IMR-90 (cell line): ENCODE measurements around the gene SPAST. TPM values are rescaled to one million over a fixed set of nuclear protein-coding genes. Genes with fewer than 3 reads are reported as not detected.

ENCODE experiments used
- ATAC-seq: fragments of 200-7000 bp; cut with Tn5 transposase; 2 replicates; pipeline ENCODE4 v1.9.1; 2020; ENCODE audit warnings: low read depth, mild to moderate bottlenecking, moderate library complexity
- Bru-seq: library from RNA; stranded (reverse); fragments of 400-500 nt; gene quantifications from one replicate; lab custom pipeline; 2021; lab: Mats Ljungman, UMichigan
- BruChase-seq, 2 experiments: library from RNA; stranded (reverse); fragments of 400-500 nt; gene quantifications; one replicate each; lab custom pipeline; 2021; lab: Mats Ljungman, UMichigan
- BruUV-seq: library from RNA; stranded (reverse); fragments of 400-500 nt; replicated peaks from 2 replicates; lab custom pipeline; 2021; lab: Mats Ljungman, UMichigan
- CTCF ChIA-PET: fragments of 300-600 bp; formaldehyde crosslinking; extraction: SDS; loops from one replicate; lab custom pipeline; 2021; ENCODE audit warnings: antibody characterized with exemption; lab: Yijun Ruan, JAX
- POLR2A ChIA-PET: fragments of 300-600 bp; sonication (Branson Sonifier 250); formaldehyde crosslinking; loops from one replicate; lab custom pipeline; 2022; ENCODE audit warnings: antibody characterized with exemption; ENCODE audit not compliant: unreplicated experiment; lab: Charles Lee
- DNase-seq: peaks from one replicate; pipeline ENCODE4 v3.0.0; 2013
- H2AFZ ChIP-seq: replicated peaks from 2 replicates; pipeline ENCODE3; 2013; ENCODE audit warnings: low read length, mild to moderate bottlenecking; ENCODE audit not compliant: poor library complexity
- H2AK5ac ChIP-seq: 2 replicates; pipeline ENCODE4 v1.6.1; 2013; ENCODE audit warnings: low read depth, low read length, inconsistent platforms
- H2AK9ac ChIP-seq: replicated peaks from 2 replicates; pipeline ENCODE3; 2013; ENCODE audit warnings: mild to moderate bottlenecking, low read depth, low read length, moderate library complexity; ENCODE audit not compliant: poor library complexity
- H2BK120ac ChIP-seq: 2 replicates; pipeline ENCODE4 v1.6.1; 2013; ENCODE audit warnings: low read depth, low read length, inconsistent platforms
- H2BK15ac ChIP-seq: 3 replicates; pipeline ENCODE4 v1.6.1; 2013; ENCODE audit warnings: low read depth, low read length, inconsistent platforms
- H2BK20ac ChIP-seq: 2 replicates; pipeline ENCODE4 v1.6.1; 2013; ENCODE audit warnings: low read depth, mild to moderate bottlenecking, inconsistent platforms, low read length, moderate library complexity
- H2BK5ac ChIP-seq: 2 replicates; pipeline ENCODE4 v1.6.1; 2013; ENCODE audit warnings: mild to moderate bottlenecking, low read depth, low read length, inconsistent platforms; ENCODE audit not compliant: poor library complexity, severe bottlenecking
- H3K14ac ChIP-seq: replicated peaks from 2 replicates; pipeline ENCODE4 v1.6.1; 2013; ENCODE audit warnings: low read depth, low read length, inconsistent platforms
- H3K18ac ChIP-seq: 2 replicates; pipeline ENCODE4 v1.6.1; 2013; ENCODE audit warnings: low read depth, low read length, control low read depth
- H3K23ac ChIP-seq: 2 replicates; pipeline ENCODE4 v1.6.1; 2013; ENCODE audit warnings: low read depth, low read length, inconsistent platforms
- H3K27ac ChIP-seq: 2 replicates; pipeline ENCODE4 v1.5.1; 2013; ENCODE audit warnings: mild to moderate bottlenecking, control low read depth, low read length; ENCODE audit not compliant: insufficient read depth
- H3K27me3 ChIP-seq: 2 replicates; pipeline ENCODE4 v1.6.1; 2013; ENCODE audit warnings: low read length; ENCODE audit not compliant: control insufficient read depth, insufficient read depth
- H3K36me3 ChIP-seq: 2 replicates; pipeline ENCODE4 v1.6.1; 2013; ENCODE audit warnings: low read length, mixed read lengths; ENCODE audit not compliant: control insufficient read depth, insufficient read depth
- H3K4ac ChIP-seq: 2 replicates; pipeline ENCODE4 v1.6.1; 2013; ENCODE audit warnings: low read depth, low read length, inconsistent platforms
- H3K4me1 ChIP-seq: 2 replicates; pipeline ENCODE4 v1.6.1; 2013; ENCODE audit warnings: low read length, mixed read lengths; ENCODE audit not compliant: control insufficient read depth, insufficient read depth
- H3K4me2 ChIP-seq: 2 replicates; pipeline ENCODE4 v1.6.1; 2013; ENCODE audit warnings: low read depth, mild to moderate bottlenecking, control low read depth, low read length, moderate library complexity
- H3K4me3 ChIP-seq: 2 replicates; pipeline ENCODE4 v1.5.1; 2013; ENCODE audit warnings: low read depth, mild to moderate bottlenecking, control low read depth, low read length, moderate library complexity; ENCODE audit not compliant: insufficient read depth
- H3K56ac ChIP-seq: 2 replicates; pipeline ENCODE4 v1.6.1; 2013; ENCODE audit warnings: low read length, inconsistent platforms; ENCODE audit not compliant: insufficient read depth; ENCODE audit errors: extremely low read depth
- H3K79me1 ChIP-seq, 2 experiments: 2 replicates each; pipeline ENCODE4 v1.6.1; 2013; ENCODE audit warnings: low read length in 2 of 2, inconsistent platforms in 1 of 2, low read depth in 1 of 2
- H3K9ac ChIP-seq: 2 replicates; pipeline ENCODE4 v1.6.1; 2013; ENCODE audit warnings: low read depth, low read length, control low read depth
- H3K9me1 ChIP-seq: 2 replicates; pipeline ENCODE4 v1.6.1; 2013; ENCODE audit warnings: low read length, inconsistent platforms; ENCODE audit not compliant: insufficient read depth
- H3K9me3 ChIP-seq: 2 replicates; pipeline ENCODE4 v1.6.1; 2013; ENCODE audit warnings: low read length; ENCODE audit not compliant: control insufficient read depth, insufficient read depth
- H4K20me1 ChIP-seq: 2 replicates; pipeline ENCODE4 v1.6.1; 2013; ENCODE audit warnings: low read length, inconsistent platforms; ENCODE audit not compliant: insufficient read depth
- H4K5ac ChIP-seq: 2 replicates; pipeline ENCODE4 v1.6.1; 2013; ENCODE audit warnings: mild to moderate bottlenecking, low read depth, low read length, control low read depth
- H4K8ac ChIP-seq, 2 experiments: 2 replicates each; pipeline ENCODE4 v1.6.1; 2013; ENCODE audit warnings: low read depth in 2 of 2, low read length in 2 of 2, control low read depth in 1 of 2, inconsistent platforms in 1 of 2
- H4K91ac ChIP-seq: 2 replicates; pipeline ENCODE4 v1.6.1; 2013; ENCODE audit warnings: low read depth, low read length, inconsistent platforms; ENCODE audit not compliant: insufficient read depth
- BHLHE40 ChIP-seq: fragments of 150-350 bp; IDR thresholded peaks from 2 replicates; pipeline ENCODE4 v1.6.1; 2016; ENCODE audit warnings: mild to moderate bottlenecking, low read depth, low read length
- CEBPB ChIP-seq: IDR thresholded peaks from 2 replicates; pipeline ENCODE4 v1.6.1; 2012; ENCODE audit warnings: low read depth, low read length, improper control_type of control experiment
- CHD1 ChIP-seq: IDR thresholded peaks from 2 replicates; pipeline ENCODE4 v1.6.1; 2012; ENCODE audit warnings: low read depth, low read length, improper control_type of control experiment
- CTCF ChIP-seq: conservative IDR thresholded peaks from 2 replicates; pipeline ENCODE4 v1.5.1; 2012; ENCODE audit warnings: mild to moderate bottlenecking, low read depth, low read length, improper control_type of control experiment
- ELK1 ChIP-seq: fragments of 150-350 bp; IDR thresholded peaks from 2 replicates; pipeline ENCODE4 v1.6.1; 2016; ENCODE audit warnings: low read depth, mild to moderate bottlenecking, low read length, moderate library complexity, borderline replicate concordance
- MAFK ChIP-seq: IDR thresholded peaks from 2 replicates; pipeline ENCODE4 v1.6.1; 2012; ENCODE audit warnings: low read depth, low read length, improper control_type of control experiment
- MAZ ChIP-seq: IDR thresholded peaks from 2 replicates; pipeline ENCODE4 v1.6.1; 2012; ENCODE audit warnings: low read depth, mild to moderate bottlenecking, low read length, improper control_type of control experiment, moderate library complexity, borderline replicate concordance
- MXI1 ChIP-seq: IDR thresholded peaks from 2 replicates; pipeline ENCODE4 v1.6.1; 2012; ENCODE audit warnings: low read depth, mild to moderate bottlenecking, low read length, moderate library complexity, borderline replicate concordance
- NFE2L2 ChIP-seq: fragments of 150-350 bp; IDR thresholded peaks from 2 replicates; pipeline ENCODE4 v1.6.1; 2016; ENCODE audit warnings: low read depth, mild to moderate bottlenecking, low read length
- RCOR1 ChIP-seq: IDR thresholded peaks from 2 replicates; pipeline ENCODE4 v1.6.1; 2012; ENCODE audit warnings: mild to moderate bottlenecking, low read length, improper control_type of control experiment; ENCODE audit not compliant: insufficient replicate concordance
- SMC3 ChIP-seq: fragments of 150-350 bp; IDR thresholded peaks from 2 replicates; pipeline ENCODE4 v1.6.1; 2016; ENCODE audit warnings: low read depth, mild to moderate bottlenecking, antibody characterized with exemption, low read length, moderate library complexity
- WGBS, 2 experiments: methylation state at CpG; one replicate each; pipeline versions ENCODE4 v1.1.5 to v1.1.7; 2013; ENCODE audit warnings: missing lambda C conversion rate in 2 of 2; ENCODE audit not compliant: insufficient read length in 1 of 2; ENCODE audit errors: extremely low coverage in 2 of 2; 5-methylcytosine and 5-hydroxymethylcytosine counted together
- dilution Hi-C: fragments of 300-500 bp; cut with HindIII; formaldehyde crosslinking; loops from one replicate; pipeline ENCODE4 v1.14.3; 2018; ENCODE audit warnings: low sequenced_read_pairs; ENCODE audit not compliant: unreplicated experiment
- in situ Hi-C: fragments of 300-500 bp; cut with MboI; formaldehyde crosslinking; loops from 3 replicates; pipeline ENCODE4 v1.14.3; 2019; ENCODE audit warnings: low sequenced_read_pairs, inconsistent platforms, mixed read lengths
- intact Hi-C: fragments of 100-400 bp; cut with micrococcal nuclease; formaldehyde crosslinking; loops from 2 replicates; pipeline ENCODE4 v1.10.0; 2022
- long read RNA-seq: library from polyadenylated mRNA; unstranded; transcript quantifications from one replicate; pipeline ENCODE4 v2.0.0, GENCODE V29; 2021; ENCODE audit not compliant: unreplicated experiment
- polyA plus RNA-seq, 3 experiments: library from polyadenylated mRNA; depleted of rRNA; stranded (reverse); fragments of >200 nt; gene quantifications; 2 replicates each; pipeline ENCODE4 v1.2.3, GENCODE V29; 2012; ENCODE audit warnings: low replicate concordance in 1 of 3
- total RNA-seq: library from RNA; depleted of rRNA; stranded (reverse); fragments of >200 nt; gene quantifications from 2 replicates; pipeline ENCODE4 v1.2.3, GENCODE V29; 2012; rRNA removed

Gene SPAST
- total RNA-seq (14.5 and 21.1 TPM in 2 replicates), polyA plus RNA-seq (2012; rRNA removed) (4.8 and 5.3 TPM in 2 replicates), Bru-seq, nascent RNA (percentile 63 among the genes with signal in this experiment), BruChase-seq, experiment 1, labeled RNA remaining after a 6-hour chase (percentile 78 among the genes with signal in this experiment), BruChase-seq, experiment 2, labeled RNA remaining after a 2-hour chase (percentile 70 among the genes with signal in this experiment)
- 1.2 and 2.2 TPM in 2 replicates for polyA plus RNA-seq (2012; cell fraction: cytosol; rRNA removed)
- 0.72 and 3.0 TPM in 2 replicates for polyA plus RNA-seq (2012; cell fraction: nucleus; rRNA removed; ENCODE audit: low replicate concordance)
- long read RNA-seq, full-length matches to known transcripts: 9 of 10 reads
- long read RNA-seq, partial matches to known transcripts: 0 of 10 reads
- long read RNA-seq, other reads (novel, unspliced or antisense): 1 of 10 reads

- Histone ChIP-seq H3K36me3 (peaks cover 2% of the 10 kb centered on the region; the same call in 1 of the 2 replicates), H2BK15ac (peak within 1 kb of the TSS; percentile 3; the same call in 1 of the 3 replicates), H3K4ac (peak within 1 kb of the TSS; percentile 82), H3K9ac (peak within 1 kb of the TSS; percentile 94), H3K27ac (peak within 1 kb of the TSS; percentile 75), H3K4me3 (peak within 1 kb of the TSS; percentile 58), H2AFZ (peak within 1 kb of the TSS; percentile 97), H4K5ac (peak within 1 kb of the TSS; percentile 70), H3K9me3 (no peaks in the 10 kb centered on the region), H2AK9ac (peak within 1 kb of the TSS; percentile 86), H2BK20ac (peak within 1 kb of the TSS; percentile 9; the same call in 1 of the 2 replicates), H4K20me1 (no peaks in the 10 kb centered on the region), H3K56ac (peak within 1 kb of the TSS; percentile 94), H4K8ac (peak within 1 kb of the TSS; percentile 25 to 85; a peak in 3 of 4 replicates), H3K27me3 (no peaks in the 10 kb centered on the region), H3K14ac (peak within 1 kb of the TSS; percentile 95), H2BK120ac (peak within 1 kb of the TSS; percentile 58; the same call in 1 of the 2 replicates), H3K23ac (peak within 1 kb of the TSS; percentile 82), H3K4me1 (peaks cover 2% of the 10 kb centered on the region; the same call in 1 of the 2 replicates), H2AK5ac (peak within 1 kb of the TSS; percentile 15; the same call in 1 of the 2 replicates), H3K79me1 (peaks cover 0 to 22% of the 10 kb centered on the region in 2 experiments; a peak in 2 of 4 replicates), H3K18ac (0 out of 2 replicates have a peak within 1 kb of the TSS, but pooled peaks have one; percentile 7), H4K91ac (peak within 1 kb of the TSS; percentile 50; the same call in 1 of the 2 replicates), H3K9me1 (no peaks in the 10 kb centered on the region; the same call in 1 of the 2 replicates), H3K4me2 (peak within 1 kb of the TSS; percentile 100), H2BK5ac (peak within 1 kb of the TSS; percentile 64)
- BruUV-seq: no TSS peak
- 0% methylated on average over 8 of the region's 79 CpGs; no CpG with 5 or more reads in 1 of the 2 experiments for WGBS, 2 experiments
- DNase-seq (peak; percentile 95), ATAC-seq (peak; percentile 94)
- CTCF ChIA-PET: interaction anchor here (1.1 to 1.4 kb wide), 2 partner anchors 9 to 17 kb away, joined by 3 read pairs; no protein-coding TSS in a partner anchor
- intact Hi-C loops: loop anchor here (1.0 to 2.0 kb wide), 3 partner anchors 23 to 73 kb away; no protein-coding TSS in a partner anchor
- POLR2A ChIA-PET: interaction anchor here (0.7 kb wide), 1 partner anchor 52 kb away, joined by 4 read pairs; the partner anchor contains the start of gene MEMO1
- dilution Hi-C loops: no loop called here
- in situ Hi-C loops: no loop called here
- TF ChIP-seq MXI1 (peak; percentile 92), ELK1 (no peak), BHLHE40 (peak; percentile 59; the same call in 1 of the 2 replicates), CTCF (peak; percentile 51), MAFK (no peak), MAZ (peak; percentile 95), SMC3 (0 out of 2 replicates have a peak, but pooled peaks have one; percentile 20), RCOR1 (no peak), NFE2L2 (no peak), CHD1 (no peak), CEBPB (no peak)
Measured at GRCh38 chr2:32063310-32064020, at the start of gene SPAST. SPAST (plus strand) TSS chr2:32063556; CDS start chr2:32063832, 276 bp downstream.
